ENCODE measurements around the gene RMND5A.
A peak's percentile ranks its signal among the peaks of the same experiment; 100 is the strongest.

Gene RMND5A

GRCh38 chr2:86807468-86808275, 87.6 kb downstream of the RMND5A start (continued):
- TF ChIP-seq ZBTB17 (tag by site-specific recombination; IDR thresholded peaks at IDR 0.05) (peak; percentile 84; the same call in 1 of the 2 replicates), ZNF391 (tag by site-specific recombination; IDR thresholded peaks at IDR 0.05; ENCODE audit: borderline replicate concordance, low read depth) (no peak), ZBTB26 (tag by site-specific recombination; optimal IDR thresholded peaks at IDR 0.05) (peak; percentile 36), ZNF624 (tag by site-specific recombination; IDR thresholded peaks at IDR 0.05) (no peak), GLIS1 (tag by site-specific recombination; IDR thresholded peaks at IDR 0.05) (peak; percentile 48), ZNF692 (tag by site-specific recombination; IDR thresholded peaks at IDR 0.05) (peak; percentile 63; the same call in 1 of the 2 replicates), ZNF639 (tag by site-specific recombination; IDR thresholded peaks at IDR 0.05) (no peak), ZNF48 (tag by site-specific recombination; IDR thresholded peaks at IDR 0.05) (no peak), BCL11B (tag by site-specific recombination; IDR thresholded peaks at IDR 0.05; ENCODE audit: low read depth) (no peak; the same call in 1 of the 2 replicates), ZNF518A (tag by site-specific recombination; conservative IDR thresholded peaks at IDR 0.05; ENCODE audit: low read depth) (peak; percentile 77; the same call in 1 of the 2 replicates), SP3 (tag by site-specific recombination; IDR thresholded peaks at IDR 0.05) (peak; percentile 43; the same call in 1 of the 2 replicates), ZNF335 (tag by site-specific recombination; conservative IDR thresholded peaks at IDR 0.05) (peak; percentile 88), HOXD13 (CRISPR knock-in tag; IDR thresholded peaks at IDR 0.05; ENCODE audit: borderline replicate concordance) (no peak), YY2 (tag by site-specific recombination; IDR thresholded peaks at IDR 0.05) (no peak), TSHZ1 (tag by site-specific recombination; IDR thresholded peaks at IDR 0.05; ENCODE audit: borderline replicate concordance) (no peak), ZFP37 (tag by site-specific recombination; IDR thresholded peaks at IDR 0.05) (no peak), MEIS1 (CRISPR knock-in tag; IDR thresholded peaks at IDR 0.05; ENCODE audit: borderline replicate concordance) (no peak), ZSCAN18 (tag by site-specific recombination; IDR thresholded peaks at IDR 0.05) (no peak), PATZ1 (tag by site-specific recombination; IDR thresholded peaks at IDR 0.05) (peak; percentile 80), ZFP69B (tag by site-specific recombination; IDR thresholded peaks at IDR 0.05) (peak; percentile 66), GLI4 (tag by site-specific recombination; IDR thresholded peaks at IDR 0.05) (no peak)
